HAP-1 (cell line): ENCODE results near the gene TYSND1.

ENCODE experiments used
- DNase-seq, 2 experiments: peaks; one replicate each; pipeline ENCODE4 v3.0.0-alpha.2; 2016 to 2020; ENCODE audit warnings: low spot score in 2 of 2
- H3K27me3 ChIP-seq: fragments of 250-450 bp; sonication (Bioruptor Pico); 2 replicates; pipeline ENCODE4 v1.5.1; 2020; ENCODE audit warnings: low read depth, mild to moderate bottlenecking, moderate library complexity
- H3K36me3 ChIP-seq: fragments of 250-450 bp; sonication (Bioruptor Pico); replicated peaks from 2 replicates; pipeline ENCODE4 v1.5.1; 2020; ENCODE audit warnings: mild to moderate bottlenecking
- H3K4me1 ChIP-seq: fragments of 250-450 bp; sonication (Bioruptor Pico); 2 replicates; pipeline ENCODE4 v1.5.1; 2020; ENCODE audit warnings: mild to moderate bottlenecking
- H3K4me3 ChIP-seq: fragments of 250-450 bp; sonication (Bioruptor Pico); 2 replicates; pipeline ENCODE4 v1.5.1; 2020; ENCODE audit warnings: mild to moderate bottlenecking, moderate library complexity
- H3K9me3 ChIP-seq: fragments of 250-450 bp; sonication (Bioruptor Pico); 2 replicates; pipeline ENCODE4 v1.5.1; 2020; ENCODE audit warnings: mild to moderate bottlenecking, moderate library complexity
- in situ Hi-C: fragments of 300-500 bp; cut with MboI; formaldehyde crosslinking; loops from 3 replicates; pipeline ENCODE4 v1.14.3; 2020; ENCODE audit warnings: low sequenced_read_pairs, inconsistent platforms, mixed read lengths

Gene TYSND1

GRCh38 chr10:70097459-70097858, 49.0 kb downstream of the TYSND1 start:
- DNase-seq: no peak
- Histone ChIP-seq H3K9me3 (no peaks in the 10 kb centered on the region), H3K27me3 (no peaks in the 10 kb centered on the region), H3K36me3 (no peaks in the 10 kb centered on the region), H3K4me1 (no peaks in the 10 kb centered on the region), H3K4me3 (no peak overlapping the region)
- in situ Hi-C loops: no loop called here

- H3K36me3 ChIP-seq: no peaks in the 10 kb centered on the region
These were observed 49.6 kb downstream of the TYSND1 start for GRCh38 chr10:70096705-70097420.

GRCh38 chr10:70096016-70096704, 50.3 kb downstream of the TYSND1 start:
- DNase-seq: no peak
- Histone ChIP-seq H3K36me3 (no peaks in the 10 kb centered on the region), H3K4me1 (no peaks in the 10 kb centered on the region), H3K9me3 (no peaks in the 10 kb centered on the region), H3K4me3 (no peak overlapping the region), H3K27me3 (no peaks in the 10 kb centered on the region)
- in situ Hi-C loops: no loop called here

More at GRCh38 chr10:70096705-70097420, 49.6 kb downstream of the TYSND1 start:
- no peak overlapping the region for H3K4me3 ChIP-seq
- no peaks in the 10 kb centered on the region for H3K9me3 ChIP-seq
- no peak for DNase-seq
- H3K4me1 ChIP-seq: no peaks in the 10 kb centered on the region
- in situ Hi-C loops: no loop called here
- H3K27me3 ChIP-seq: no peaks in the 10 kb centered on the region

GRCh38 chr10:70094250-70094649, 52.2 kb downstream of the TYSND1 start:
- Histone ChIP-seq H3K27me3 (no peaks in the 10 kb centered on the region), H3K36me3 (no peaks in the 10 kb centered on the region), H3K9me3 (no peaks in the 10 kb centered on the region), H3K4me3 (no peak overlapping the region), H3K4me1 (no peaks in the 10 kb centered on the region)
- DNase-seq: no peak
- in situ Hi-C loops: no loop called here

GRCh38 chr10:70093335-70093944, 53.1 kb downstream of the TYSND1 start:
- in situ Hi-C loops: no loop called here

GRCh38 chr10:70092389-70092718, 54.1 kb downstream of the TYSND1 start:
- H3K9me3 ChIP-seq: no peaks in the 10 kb centered on the region
- H3K36me3 ChIP-seq: no peaks in the 10 kb centered on the region
- in situ Hi-C loops: no loop called here
- no peak overlapping the region for H3K4me3 ChIP-seq
- no peaks in the 10 kb centered on the region for H3K27me3 ChIP-seq
- H3K4me1 ChIP-seq: no peaks in the 10 kb centered on the region
- no peak for DNase-seq

More at GRCh38 chr10:70093335-70093944, 53.1 kb downstream of the TYSND1 start:
- Histone ChIP-seq H3K4me1 (no peaks in the 10 kb centered on the region), H3K27me3 (no peaks in the 10 kb centered on the region), H3K4me3 (no peak overlapping the region), H3K36me3 (no peaks in the 10 kb centered on the region), H3K9me3 (no peaks in the 10 kb centered on the region)
- no peak for DNase-seq

GRCh38 chr10:70090951-70091350, 55.5 kb downstream of the TYSND1 start:
- no peaks in the 10 kb centered on the region for H3K27me3 ChIP-seq

GRCh38 chr10:70090013-70090412, 56.5 kb downstream of the TYSND1 start:
- Histone ChIP-seq H3K4me3 (no peak overlapping the region), H3K9me3 (no peaks in the 10 kb centered on the region), H3K36me3 (no peaks in the 10 kb centered on the region), H3K27me3 (no peaks in the 10 kb centered on the region), H3K4me1 (no peaks in the 10 kb centered on the region)
- DNase-seq: no peak
- in situ Hi-C loops: no loop called here

More at GRCh38 chr10:70090951-70091350, 55.5 kb downstream of the TYSND1 start:
- no peak for DNase-seq
- H3K36me3 ChIP-seq: no peaks in the 10 kb centered on the region
- no peaks in the 10 kb centered on the region for H3K4me1 ChIP-seq
- in situ Hi-C loops: no loop called here
- no peaks in the 10 kb centered on the region for H3K9me3 ChIP-seq
- H3K4me3 ChIP-seq: no peak overlapping the region

GRCh38 chr10:70088308-70088698, 58.2 kb downstream of the TYSND1 start:
- H3K4me3 ChIP-seq: no peak overlapping the region
- H3K9me3 ChIP-seq: no peaks in the 10 kb centered on the region
- no peaks in the 10 kb centered on the region for H3K36me3 ChIP-seq
- H3K4me1 ChIP-seq: no peaks in the 10 kb centered on the region
- no peak for DNase-seq
- no peaks in the 10 kb centered on the region for H3K27me3 ChIP-seq
- in situ Hi-C loops: no loop called here
